NCI-H2196 (cell line): ENCODE results near the gene CCDC146.

ENCODE experiments used
- DNase-seq: peaks from one replicate; lab custom pipeline; 2025; ENCODE audit not compliant: unreplicated experiment; lab: John Stamatoyannopoulos, UW

CCDC146 gene

DNA sequence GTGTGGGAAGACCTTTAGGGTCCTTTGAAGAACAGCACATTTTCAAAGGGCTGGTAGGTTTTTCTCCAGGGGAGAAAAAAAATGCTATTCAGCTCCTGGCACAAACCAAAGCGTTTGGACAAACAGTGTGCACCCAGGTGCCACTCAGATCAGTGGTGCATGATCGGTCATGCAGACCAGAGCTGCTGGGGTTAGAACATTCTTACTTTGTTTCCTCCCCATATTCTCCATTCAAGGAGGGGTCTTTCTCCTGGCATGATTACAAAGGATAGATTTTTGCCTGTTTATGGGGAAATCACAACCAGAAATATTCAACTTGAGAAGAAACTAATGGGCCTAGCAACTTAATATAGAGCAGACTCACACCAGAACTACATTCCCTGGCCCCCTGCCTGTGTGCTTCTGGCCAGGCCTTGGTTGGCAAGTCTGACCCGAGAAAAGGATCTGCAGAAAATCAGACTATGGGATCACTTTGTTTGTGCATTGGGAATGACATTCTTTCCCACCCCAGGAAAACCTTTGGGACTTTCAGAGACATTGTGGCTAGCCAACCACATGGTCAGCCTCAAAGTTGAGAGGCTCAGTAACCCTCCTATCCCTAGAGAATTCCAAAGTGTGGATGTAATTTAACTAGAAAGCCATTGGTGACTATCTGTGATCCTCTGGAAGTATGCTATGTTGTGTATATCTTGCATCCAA, 159.5 kb downstream of the CCDC146 start:
- no peak for DNase-seq

DNA sequence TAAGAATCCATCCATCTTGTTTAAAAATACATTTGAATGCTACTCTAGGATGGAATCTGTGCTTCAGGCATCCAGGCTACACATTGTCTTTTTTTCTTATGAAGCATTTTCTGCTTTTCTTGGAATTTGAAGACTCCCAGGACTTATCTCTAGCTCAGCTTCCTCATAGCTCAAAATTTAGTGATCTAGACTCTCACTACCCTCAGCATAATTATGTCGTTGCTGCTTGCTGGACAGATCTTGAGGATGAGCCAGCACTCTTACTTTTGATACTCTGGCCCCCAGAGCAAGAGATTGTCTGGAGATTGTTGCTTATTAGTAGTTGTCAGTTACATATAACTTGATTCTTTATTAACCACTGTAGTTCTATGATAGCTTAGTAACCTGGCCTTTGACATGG, 160.5 kb downstream of the CCDC146 start:
- no peak for DNase-seq

DNA sequence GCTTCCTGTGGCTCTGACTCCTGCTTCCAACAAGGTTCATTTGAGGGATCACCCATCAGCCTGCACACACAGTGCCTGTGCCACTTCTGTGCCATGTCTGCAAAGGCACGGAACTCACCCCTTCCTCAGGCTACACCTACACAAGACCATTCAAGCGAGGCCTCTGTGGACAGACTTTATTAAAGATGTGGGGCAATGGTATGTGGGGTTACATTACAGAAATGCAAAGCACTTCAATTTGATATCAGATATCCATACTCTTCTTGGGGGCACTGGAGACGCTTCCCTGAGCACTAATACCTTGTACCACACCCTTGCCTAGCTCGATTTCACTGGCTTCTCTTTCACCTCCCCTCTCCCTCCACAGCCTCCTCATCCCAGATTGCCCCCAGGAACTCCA, 161.6 kb downstream of the CCDC146 start:
- DNase-seq, result no peak

DNA sequence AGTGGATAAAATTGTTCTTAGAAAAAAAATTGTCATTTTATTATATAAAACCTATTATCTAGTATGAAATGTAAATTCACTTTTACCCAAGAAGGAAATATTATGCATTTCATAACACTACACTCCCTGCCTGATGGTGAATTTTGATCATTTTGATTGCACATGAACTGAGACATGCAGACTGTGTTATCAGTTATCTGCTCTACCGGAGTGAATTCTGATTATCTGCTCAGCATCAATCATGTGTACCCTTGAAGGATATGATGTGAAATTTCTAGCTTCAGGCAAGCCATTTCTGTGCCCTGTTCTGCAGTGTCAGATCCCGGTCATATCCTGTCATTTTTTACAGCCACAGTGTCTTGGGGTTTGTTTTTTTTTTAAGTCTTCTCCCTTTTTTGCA, 162.2 kb downstream of the CCDC146 start:
- no peak for DNase-seq

DNA sequence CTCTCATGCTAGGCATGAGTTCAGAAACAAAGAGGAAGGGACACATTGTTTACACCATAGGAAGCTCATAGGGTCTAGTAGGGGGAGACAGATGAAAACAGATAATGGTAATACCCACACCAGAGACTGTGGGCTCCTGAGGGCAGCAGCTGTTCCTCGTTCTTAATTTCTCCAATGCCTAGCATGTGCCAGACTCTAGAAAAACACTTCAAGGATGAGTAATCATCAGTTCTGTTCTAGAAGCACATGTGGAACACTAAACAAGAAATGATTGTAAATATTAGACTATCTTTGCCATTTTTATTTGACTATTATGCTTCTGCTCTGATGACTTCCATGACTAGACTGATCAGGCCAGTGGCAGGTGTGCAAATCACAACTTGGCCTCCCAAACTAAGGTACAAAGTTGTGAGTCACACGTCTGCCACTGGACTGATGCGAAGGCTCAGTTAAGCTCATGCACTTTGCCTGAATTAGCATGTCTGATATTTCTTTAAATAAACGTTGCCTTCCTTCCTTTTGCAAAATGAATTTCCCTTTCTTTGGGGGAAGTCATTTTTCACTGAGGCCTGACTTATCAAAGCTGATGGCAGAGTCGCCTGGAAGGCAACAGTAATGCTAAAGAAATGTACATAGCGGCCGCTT, 166.4 kb downstream of the CCDC146 start:
- no peak for DNase-seq

DNA sequence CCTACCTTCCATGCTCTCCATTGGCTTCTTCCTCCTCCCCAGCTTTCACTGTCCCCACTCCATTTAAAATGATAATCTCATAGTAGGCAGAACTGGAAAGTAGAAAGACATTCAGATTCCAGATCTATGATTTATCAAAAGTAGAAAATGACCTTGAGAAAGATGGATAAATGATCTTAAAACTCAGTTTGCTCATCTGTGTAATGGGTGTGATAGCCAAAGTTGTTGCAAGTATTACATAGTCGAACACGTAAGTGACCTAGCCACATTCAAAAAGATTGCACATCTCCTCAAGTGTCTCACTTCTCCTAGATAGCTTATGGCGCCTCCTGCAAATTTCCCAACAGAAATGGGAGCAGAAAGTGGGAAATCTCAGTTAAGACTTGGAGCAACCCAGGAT, 167.0 kb downstream of the CCDC146 start:
- no peak for DNase-seq

DNA sequence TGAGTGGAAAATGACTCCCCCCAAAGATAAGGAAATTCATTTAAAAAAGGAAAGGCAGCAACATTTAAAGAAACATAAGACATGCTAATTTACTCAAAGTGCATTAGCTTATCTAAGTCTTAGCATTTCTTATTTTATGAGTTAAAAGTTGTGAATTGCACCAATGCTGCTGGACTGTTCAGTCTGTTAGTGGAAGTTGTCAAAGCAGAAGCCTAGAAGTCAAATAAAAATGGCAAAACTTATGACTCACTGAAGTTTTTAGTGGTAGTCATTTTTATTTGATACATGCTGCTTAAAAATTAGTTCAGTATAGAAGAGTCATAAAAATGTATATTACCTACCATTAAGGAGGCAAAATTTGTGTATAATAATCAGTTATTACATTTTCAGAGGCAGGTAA, 168.0 kb downstream of the CCDC146 start:
- DNase-seq, result no peak

DNA sequence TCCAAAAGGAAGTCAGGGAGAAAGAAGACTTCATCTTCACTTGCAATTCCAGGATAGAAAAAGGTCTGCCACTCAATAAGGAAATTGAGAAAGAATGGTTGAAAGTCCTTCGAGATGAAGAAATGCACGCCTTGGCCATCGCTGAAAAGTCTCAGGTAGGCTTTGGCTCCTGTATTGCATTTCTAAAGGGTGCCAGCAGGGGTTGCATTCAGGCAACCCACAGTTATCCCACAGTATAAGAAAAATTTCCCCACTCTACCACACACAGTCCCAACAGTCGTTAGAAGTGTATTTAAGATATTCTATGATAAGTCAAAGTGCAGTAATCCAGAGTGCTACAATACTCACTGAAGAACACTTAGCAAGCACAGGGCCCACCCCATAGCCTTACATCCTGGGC, 170.6 kb downstream of the CCDC146 start:
- no peak for DNase-seq

DNA sequence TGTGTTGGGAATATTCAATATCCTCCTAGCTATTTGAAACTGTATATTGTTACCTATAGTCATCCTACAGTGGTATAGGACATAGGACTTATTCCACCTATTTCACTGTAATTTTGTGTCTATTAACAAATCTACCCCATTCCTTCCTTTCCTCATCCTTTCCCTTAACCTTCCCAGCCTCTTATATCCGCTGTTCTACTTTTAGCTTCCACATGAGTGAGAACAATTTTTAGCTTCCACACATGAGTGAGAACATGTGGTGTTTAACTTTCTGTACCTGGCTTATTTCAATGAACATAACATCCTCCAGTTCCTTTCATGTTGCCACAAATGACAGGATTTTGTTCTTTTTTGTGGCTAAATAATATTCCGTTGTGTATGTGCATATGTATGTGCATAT, 173.1 kb downstream of the CCDC146 start:
- DNase-seq, result no peak

DNA sequence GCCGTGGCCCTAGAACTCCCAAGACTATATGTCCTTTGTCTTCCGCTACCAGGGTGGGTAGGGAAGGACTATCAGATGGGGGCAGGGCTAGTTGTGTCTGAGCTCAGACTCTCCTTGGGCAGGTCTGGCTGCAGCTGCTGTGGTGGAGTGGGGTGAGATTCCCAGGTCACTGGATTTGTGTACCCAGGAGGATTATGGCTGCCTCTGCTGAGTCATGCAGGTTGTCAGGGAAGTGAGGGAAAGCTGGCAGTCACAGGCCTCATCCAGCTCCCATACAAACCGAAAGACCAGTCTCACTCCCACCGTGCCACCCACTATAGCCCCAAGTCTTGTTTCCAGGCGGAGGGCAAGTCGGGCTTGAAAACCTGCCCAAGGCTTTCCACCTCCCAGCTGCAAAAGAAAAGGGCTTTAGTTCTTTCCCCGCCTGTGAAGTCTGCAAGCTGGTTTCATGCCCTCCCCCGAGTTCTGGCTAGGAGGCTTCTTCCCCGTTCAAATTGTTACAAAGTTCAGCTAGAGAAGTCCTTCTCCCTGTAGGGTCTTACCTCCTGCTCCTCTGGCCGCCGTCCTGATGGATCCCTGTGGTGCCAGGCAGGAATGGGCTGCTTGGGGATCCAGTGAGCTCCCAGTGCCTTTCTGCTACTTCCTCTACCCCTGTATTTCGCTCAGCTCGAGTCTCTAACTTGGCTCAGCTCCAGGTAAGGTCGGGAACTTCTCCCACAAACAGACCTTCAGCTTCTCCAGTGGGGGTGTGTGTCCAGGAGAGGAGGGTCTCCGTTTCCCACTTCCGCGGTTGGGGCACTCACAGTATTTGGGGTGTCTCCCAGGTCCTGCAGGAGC, 184.0 kb downstream of the CCDC146 start:
- DNase-seq, result no peak

DNA sequence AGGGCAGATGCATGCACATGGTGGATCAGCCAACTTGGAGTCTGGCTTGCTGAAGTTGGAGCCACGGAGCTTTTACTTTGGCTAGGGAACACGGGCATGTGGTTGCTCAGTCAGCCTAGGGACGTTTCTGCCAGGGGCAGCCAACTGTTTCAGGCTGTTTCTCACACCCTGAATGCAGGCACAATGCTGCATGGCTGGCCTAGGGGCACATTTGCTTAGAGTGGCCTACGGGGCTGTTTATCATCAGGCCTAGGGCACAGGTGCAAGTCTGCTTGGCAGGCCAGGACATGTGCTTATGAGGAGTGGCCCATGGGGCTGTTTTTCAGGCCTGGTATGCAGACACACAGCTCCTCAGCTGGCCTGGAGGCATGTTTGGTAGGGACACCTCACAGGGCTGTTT, 186.4 kb downstream of the CCDC146 start:
- no peak for DNase-seq

DNA sequence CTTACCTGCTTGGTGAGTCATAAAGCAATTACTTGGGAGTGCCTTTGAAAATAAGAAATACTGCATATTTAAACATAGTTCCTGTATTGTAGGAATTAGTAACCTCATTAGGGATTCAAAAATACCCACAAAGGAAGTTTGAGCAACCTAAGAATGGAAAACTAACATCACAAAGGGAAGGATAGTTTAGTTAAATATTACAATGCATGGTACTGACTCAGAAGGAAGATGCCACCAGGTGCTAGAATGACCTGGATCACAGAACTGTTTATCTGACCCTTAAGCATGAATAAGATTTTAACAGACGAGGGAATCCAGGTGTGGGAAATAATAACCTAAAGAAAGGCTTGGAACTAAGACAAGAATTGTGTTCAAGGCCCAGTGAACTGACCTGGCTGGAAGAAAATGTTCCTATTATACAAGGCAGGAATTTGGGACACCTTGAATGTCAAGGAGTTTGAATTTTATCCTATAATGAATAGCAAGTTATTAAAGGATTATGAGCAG, 187.4 kb downstream of the CCDC146 start:
- DNase-seq, result no peak

DNA sequence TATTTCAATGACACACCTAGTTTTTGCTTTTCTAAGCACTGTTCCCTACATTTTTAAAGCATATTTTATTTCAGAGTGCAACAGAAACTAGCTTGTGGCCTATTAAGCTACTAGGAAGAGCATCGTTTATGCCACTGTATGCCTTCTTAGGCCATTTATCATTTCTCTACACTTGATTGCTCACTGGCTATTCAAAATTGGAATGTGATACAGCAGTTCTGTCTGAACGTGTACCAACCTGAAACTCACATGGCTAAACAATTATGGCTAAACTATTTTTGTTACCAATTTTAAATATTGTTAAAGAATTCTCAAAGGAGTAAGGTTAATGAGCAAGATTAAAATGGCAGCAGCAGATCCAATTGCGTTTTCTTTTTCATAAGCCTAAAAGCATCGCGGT, 188.6 kb downstream of the CCDC146 start:
- DNase-seq, result no peak

DNA sequence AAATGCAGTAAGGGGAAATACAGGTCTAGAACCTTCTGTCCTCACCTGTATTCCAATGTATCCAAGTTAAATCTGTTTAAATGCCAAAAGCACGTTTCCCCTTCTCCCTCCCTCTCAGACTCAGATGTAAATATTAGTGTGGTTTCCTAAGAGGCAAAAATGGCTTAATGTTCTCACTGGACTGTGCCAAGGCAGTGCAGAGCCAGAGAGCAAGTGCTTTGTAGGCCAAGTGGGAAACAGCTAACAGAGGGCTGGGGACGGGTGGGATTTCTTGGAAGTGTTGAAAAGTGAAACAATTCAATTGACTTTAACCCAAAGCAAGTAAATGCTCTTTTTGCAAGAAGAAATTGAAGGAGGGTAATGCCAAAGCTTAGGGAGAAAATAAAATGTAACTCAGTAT, 190.7 kb downstream of the CCDC146 start:
- no peak for DNase-seq

DNA sequence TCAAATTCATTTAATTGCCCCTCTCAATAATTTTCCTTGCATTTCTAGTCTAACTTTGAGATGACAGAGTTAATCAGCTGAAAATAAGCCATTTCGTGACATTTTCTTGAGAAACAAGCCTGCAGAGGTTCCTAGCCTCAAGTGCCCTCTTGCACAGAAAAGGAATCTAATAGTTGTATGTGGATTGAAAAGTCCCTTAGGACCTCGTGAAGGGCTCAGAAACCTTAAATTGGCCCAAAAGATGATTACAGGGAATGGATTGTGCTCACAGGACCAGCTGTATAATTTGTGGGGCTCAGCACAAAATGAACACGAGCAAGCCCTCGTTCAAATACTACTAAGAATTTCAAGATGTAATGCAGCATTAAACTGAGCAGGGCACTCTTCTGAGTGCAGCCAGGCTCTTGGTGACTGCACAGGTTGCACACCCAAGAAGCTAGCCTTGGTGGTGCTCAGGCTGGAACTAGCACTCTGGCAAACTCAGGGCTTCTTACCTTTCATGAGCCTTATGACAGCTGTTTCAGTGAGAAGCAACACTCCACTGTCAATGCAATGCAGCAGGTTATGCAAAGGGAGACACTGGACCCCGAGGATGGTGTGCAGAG, 191.6 kb downstream of the CCDC146 start:
- no peak for DNase-seq

DNA sequence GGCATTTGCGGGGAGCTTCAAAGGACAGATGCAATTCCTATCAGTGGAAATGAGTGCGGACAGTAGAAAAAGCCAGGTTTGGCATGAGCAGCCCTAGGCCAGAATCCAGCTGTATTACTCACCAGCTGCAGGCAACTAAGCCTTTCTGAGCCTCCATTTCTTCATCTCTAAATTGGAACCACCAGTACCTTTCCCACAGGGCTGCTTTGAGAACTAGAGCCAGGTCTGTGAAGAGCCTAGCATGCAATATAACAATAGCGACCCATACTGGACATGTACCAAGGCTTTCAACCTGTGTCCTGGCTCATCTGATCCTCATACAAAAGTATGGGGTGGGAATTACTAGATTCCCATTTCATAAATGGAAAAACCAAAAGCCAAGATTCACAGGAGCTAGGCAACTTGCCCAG, 192.8 kb downstream of the CCDC146 start:
- DNase-seq, result no peak

DNA sequence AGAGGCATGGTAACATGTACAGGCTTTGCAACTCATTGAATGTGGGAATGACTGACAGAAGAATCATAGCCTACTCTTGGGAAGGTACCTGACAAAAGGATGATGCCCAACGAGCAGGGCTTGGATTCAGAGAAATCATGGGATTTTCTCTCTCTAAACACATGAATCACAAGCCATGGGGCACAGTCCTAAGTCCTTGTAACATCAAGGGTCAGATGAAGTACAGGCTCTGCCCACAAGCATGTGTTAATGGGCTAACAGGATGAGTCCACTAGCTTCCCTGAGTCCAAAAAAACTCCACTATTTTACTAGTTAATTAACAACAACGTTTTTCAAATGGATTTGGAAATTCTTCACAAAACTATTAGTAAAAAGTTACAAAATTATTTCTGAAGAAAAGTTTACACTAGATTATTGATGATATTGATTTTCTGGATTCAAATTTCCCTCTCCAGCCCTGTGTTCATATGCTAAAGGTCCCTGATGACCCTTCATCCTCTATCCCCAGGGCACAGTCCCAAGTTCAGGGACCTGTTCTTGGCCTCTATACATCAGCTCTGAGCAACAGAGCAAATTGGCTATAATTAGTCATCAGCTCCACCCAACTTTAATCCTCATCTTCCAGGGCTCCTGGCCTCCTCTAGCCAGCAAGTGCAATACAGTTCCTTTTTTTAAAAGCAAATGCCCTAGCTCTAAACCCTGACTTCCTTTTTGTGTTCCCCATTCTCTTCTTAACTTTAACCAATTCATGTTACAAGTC, 194.0 kb downstream of the CCDC146 start:
- no peak for DNase-seq

DNA sequence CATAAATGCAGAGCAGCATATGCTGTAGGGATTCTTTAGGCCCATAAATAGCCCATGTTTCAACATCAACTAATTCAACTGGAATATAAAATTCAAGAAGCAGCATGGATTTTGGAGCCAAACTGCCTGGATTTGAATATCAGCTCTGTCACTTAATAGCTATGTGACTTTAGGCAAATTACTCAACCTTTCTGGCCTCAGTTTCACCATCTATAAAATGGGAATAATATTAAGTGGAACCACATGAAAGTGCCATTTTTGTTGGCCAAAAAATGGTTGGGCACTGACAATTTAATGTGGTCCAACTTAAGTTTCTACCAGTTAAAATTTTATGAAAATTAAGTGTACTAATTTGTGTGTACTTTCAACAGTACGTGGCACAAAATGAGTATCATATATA, 195.6 kb downstream of the CCDC146 start:
- no peak for DNase-seq

DNA sequence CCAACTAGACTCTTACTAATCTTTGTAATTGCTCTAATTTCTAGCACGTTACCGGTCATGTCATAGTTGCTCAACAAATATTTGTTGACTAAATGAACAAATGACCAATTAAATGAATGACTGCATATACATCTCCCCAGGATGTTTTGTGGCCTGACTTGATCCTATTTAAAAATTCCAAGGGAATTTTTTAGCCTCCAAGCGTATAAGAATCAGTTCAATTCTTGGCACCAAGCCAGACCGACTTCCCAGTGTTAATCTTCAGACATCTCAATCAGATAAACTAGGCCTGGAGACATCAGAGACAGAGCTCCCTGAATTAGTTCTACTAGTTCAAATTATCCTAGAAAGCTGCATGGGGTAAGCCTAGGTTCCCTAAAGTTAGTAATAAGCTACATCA, 197.7 kb downstream of the CCDC146 start:
- DNase-seq, result no peak

DNA sequence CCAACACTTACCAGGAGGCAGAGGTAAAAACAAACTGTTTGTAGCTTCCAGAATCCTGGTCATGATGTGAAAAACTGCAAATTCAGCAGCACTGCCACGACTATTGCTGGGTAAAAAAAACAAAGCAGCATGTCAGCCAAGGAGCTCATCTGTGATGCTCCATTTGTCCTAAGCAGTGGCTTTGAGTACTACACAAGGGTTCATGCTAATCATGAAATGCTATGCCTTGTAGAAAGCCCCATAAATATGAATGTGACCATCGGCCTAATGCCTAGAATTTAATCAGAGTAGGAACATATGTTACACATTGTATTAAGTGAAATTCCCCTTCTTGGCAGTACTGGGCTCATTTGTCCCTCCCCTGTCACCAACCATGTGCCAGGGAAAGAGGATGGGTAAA, 198.3 kb downstream of the CCDC146 start:
- no peak for DNase-seq

DNA sequence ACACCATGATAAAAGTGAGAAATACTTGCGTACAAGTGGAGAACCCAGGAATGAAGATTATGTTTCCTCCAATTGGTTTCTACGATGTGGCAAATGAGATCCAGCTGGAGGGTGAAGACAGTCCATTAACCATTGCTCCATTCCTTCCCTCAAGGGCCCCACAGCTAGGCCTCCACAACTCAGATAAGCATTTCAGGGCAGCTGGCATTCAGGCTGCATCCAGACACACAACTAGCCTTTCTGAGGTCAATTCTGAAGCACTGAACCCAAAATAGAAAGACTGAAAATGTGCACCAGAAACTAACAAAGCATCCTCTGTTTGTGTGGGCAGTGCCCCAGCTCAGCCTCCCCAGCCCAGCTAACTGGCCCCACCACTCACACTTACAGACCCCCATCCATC, 198.9 kb downstream of the CCDC146 start:
- DNase-seq, result no peak
